NB4 (cell line): ENCODE measurements around the gene APOE.
"Not testable (repeated sequence)": the region's sequence is repeated elsewhere in the genome, so short reads cannot be mapped to it uniquely, and the experiment has no call there.

ENCODE experiments used
- DNase-seq: peaks from one replicate; pipeline ENCODE4 v3.0.0; 2010; ENCODE audit warnings: low read depth
- H3K4me3 ChIP-seq: one replicate; pipeline ENCODE4 v1.5.1; 2011; ENCODE audit warnings: mild to moderate bottlenecking, low read depth, low read length, moderate library complexity
- CTCF ChIP-seq: IDR thresholded peaks from one replicate; pipeline ENCODE4 v1.5.1; 2012; ENCODE audit warnings: low read depth, low read length
- MAX ChIP-seq: IDR thresholded peaks from 2 replicates; pipeline ENCODE4 v1.6.1; 2011; ENCODE audit warnings: low read depth, low read length
- MYC ChIP-seq: IDR thresholded peaks from 2 replicates; pipeline ENCODE4 v1.6.1; 2011; ENCODE audit warnings: low read depth, low read length
- POLR2A ChIP-seq: IDR thresholded peaks from 2 replicates; pipeline ENCODE4 v1.6.1; 2011; ENCODE audit warnings: mild to moderate bottlenecking; ENCODE audit not compliant: insufficient read length; ENCODE audit errors: extremely low read depth

The APOE gene

GRCh38 chr19:44904426-44904994, 1.1 kb upstream of the APOE start:
- DNase-seq = peak; percentile 34
- TF ChIP-seq MYC (no peak), POLR2A (no peak), CTCF (no peak), MAX (no peak)
- no peak overlapping the region for H3K4me3 ChIP-seq

- no peak for TF ChIP-seq CTCF
- TF ChIP-seq MAX = no peak
- no peak for TF ChIP-seq POLR2A
- TF ChIP-seq MYC = no peak
- H3K4me3 ChIP-seq = no peak overlapping the region
- no peak for DNase-seq
These were observed 2.0 kb downstream of the APOE start for GRCh38 chr19:44907613-44908012.

- no peak for DNase-seq
- TF ChIP-seq POLR2A = no peak
- no peak for TF ChIP-seq CTCF
- no peak for TF ChIP-seq MYC
- TF ChIP-seq MAX = no peak
- no peak overlapping the region for H3K4me3 ChIP-seq
These were observed 2.7 kb downstream of the APOE start for GRCh38 chr19:44908074-44908835.

- TF ChIP-seq MAX (no peak), MYC (no peak), CTCF (no peak), POLR2A (no peak)
- no peak for DNase-seq
These were observed 3.3 kb downstream of the APOE start for GRCh38 chr19:44908836-44909261.

GRCh38 chr19:44909775-44910174, 4.2 kb downstream of the APOE start:
- H3K4me3 ChIP-seq = no peak overlapping the region
- no peak for TF ChIP-seq CTCF
- no peak for DNase-seq

More at GRCh38 chr19:44908836-44909261, 3.3 kb downstream of the APOE start:
- H3K4me3 ChIP-seq = no peak overlapping the region

- DNase-seq, H3K4me3 ChIP-seq: not testable (repeated sequence)
These were observed 6.3 kb downstream of the APOE start for GRCh38 chr19:44911896-44912295.
